ENCODE results near the gene FGD4.
A peak's percentile ranks its signal among the peaks of the same experiment; 100 is the strongest.
"Not testable (repeated sequence)": the region's sequence is repeated elsewhere in the genome, so short reads cannot be mapped to it uniquely, and the experiment has no call there.

The FGD4 gene

GRCh38 chr12:32499048-32499447, 99.7 kb downstream of the FGD4 start:
- no peak for DNase-seq

DNA sequence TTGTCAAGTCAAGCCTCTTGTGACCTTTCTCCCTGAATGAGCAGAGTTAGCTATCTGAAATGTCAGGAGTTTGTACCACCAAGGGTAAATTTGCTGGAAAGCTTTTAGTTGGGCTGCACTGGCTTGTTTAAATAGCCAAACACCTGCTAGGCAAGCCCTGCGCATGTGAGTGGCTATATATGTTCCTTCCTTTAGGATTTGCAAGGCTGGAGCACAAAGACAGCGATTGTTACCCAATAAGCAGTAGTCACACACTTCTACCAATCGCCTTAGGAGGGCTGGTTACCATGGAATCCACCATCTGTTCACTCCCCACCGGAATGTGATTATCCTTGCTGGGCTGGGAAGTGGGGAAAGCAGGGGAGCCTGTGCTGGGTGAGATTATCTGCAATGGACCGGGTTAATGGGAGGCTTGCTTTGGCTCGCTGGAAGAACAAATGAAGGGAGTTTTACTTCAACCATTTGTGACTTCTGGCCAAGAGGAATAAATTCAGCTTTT, 102.5 kb downstream of the FGD4 start:
- DNase-seq = peak; percentile 70

DNA sequence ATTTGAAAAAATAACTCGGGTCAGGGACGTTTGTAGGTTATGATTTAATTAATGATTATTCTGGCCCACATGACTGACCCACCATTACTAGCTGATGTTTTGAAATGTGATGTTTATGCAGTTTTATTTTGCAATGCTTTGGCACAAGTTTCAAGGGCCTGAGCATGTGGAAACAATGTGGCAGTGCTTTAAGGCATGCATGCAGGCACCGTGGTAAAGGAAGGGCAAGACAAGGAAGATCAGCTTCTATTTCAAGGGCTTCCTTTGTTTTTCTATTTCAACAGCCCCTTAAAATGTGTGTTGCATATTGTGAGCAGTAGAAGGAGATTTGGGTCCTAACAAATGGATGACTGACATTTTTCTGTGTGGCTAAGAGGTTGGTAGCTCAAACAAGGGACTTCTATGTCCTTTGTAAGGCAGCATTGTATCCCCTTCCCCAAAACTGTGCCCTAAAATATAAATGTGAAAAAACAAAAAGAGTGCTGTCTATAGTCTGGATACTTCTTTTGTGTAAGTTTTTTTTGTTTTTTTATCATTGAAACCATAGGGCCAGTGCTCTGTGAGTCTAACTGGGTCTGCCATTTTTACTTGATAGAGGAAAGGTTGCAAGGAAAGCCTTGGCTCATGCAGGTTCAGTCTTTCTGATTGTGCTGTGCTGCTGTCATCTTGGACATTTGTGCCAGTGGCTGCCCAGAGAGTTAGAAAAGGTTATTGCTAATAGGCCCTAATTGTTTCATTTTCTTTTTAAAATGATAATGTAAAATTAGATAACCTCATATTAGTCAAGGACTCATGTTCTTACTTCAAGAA, 103.5 kb downstream of the FGD4 start:
- no peak for DNase-seq

DNA sequence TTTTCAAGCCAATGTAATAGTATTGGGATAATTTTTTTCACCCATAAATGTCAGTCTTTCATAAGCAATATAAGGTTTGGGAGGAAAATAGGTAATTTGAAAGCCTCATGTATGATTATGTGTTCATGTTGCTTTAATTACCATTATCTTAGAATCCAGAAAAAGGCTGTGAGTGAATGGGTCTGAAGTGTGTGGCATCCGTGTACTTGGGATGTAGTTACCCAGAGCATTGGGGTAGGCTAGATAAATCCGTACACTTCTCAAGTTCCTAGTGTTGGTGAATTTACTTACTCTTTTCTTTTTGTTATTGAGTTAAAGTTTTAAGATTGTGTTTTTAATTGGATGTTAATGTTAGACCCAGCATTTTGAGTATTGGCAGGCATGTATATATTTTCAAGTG, 104.4 kb downstream of the FGD4 start:
- DNase-seq = no peak

GRCh38 chr12:32504591-32504990, 105.2 kb downstream of the FGD4 start:
- no peak for DNase-seq

DNA sequence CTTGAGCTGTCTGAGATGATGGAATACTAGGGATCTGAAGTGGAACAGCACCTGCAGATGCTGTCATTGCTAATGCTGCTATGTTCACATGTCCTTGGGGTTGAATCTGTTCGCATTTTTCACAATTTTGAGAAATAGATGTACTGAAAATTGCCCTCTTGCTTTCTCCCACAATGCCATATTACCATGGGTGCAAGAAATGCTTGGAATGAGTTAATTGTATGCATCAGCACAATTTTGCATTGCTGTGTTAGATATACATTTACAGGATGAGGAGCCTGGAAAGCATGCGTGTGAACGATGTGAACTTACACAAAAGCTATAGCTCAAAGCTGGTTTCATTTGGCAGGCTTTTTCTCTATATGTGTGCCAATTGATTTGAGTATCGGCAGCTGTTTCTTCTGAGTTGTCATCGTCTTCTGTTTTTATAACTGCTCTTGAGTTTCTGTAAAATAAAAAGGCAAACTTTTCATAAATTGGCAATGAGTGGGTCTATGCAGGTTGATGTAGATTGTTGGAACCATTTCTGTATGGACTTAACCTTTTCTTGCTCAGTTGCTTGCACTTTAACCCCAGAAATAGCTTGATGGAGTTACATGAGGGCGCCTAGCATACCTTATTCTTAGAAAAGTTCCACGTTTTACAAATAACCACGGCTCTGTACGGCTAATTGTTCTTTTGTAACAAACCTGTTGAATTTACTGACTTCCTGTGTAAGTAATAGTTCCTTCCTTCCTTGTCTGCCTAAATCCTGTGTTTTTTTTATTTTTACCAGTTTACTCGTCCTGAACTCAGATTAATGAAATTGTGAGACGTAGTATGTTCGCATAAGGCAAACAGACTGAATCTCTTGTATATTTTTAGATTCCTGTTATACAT, 105.9 kb downstream of the FGD4 start:
- no peak for DNase-seq

DNA sequence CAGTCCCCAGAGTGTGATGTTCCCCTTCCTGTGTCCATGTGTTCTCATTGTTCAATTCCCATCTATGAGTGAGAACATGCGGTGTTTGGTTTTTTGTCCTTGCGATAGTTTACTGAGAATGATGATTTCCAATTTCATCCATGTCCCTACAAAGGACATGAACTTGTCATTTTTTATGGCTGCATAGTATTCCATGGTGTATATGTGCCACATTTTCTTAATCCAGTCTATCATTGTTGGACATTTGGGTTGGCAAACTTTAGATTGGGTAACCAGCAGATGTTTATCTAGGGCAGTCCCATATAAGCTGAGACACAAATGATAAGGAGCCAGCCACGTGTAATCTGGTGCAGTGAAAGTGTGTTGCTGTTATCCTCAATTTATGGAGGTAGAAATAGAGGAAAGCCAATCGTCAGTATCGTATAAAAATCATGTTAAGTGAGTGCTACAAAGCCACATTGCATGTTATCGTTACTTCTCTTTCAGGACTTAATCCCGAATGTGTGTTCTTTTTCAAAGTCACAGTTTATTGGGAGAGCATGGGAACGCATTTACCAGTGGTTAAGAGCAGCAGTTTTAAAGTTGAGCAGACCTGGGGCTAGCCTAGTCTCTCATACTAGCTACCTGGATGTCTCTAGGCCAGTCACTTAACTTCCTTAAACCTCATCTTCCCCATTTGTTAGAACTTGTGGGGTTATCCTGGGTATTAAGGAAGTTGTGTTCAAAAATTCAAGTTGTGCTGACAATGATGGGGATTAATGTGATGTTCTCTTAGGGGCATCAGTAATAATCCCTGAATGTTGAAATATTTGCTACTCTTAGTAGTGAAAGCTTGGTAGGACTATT, 108.0 kb downstream of the FGD4 start:
- not testable (repeated sequence) for DNase-seq

DNA sequence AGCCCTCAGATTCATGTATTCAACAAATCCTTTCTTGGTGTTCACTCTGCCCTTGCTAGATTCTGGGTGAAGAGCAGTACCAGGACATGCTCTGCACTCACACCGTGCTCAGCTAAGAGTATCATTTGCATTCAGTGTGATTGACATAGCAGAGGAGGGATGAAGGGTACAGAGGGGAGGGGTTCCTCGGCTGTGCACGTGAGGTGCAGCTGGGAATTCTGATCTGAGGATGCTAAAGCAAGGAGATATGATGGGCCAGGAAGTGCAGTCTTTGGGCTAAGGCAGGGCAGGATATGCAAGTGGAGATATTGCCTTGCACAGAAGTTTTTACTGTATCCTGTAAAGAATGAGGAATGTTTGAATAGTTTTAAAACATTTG, 108.6 kb downstream of the FGD4 start:
- DNase-seq = no peak

DNA sequence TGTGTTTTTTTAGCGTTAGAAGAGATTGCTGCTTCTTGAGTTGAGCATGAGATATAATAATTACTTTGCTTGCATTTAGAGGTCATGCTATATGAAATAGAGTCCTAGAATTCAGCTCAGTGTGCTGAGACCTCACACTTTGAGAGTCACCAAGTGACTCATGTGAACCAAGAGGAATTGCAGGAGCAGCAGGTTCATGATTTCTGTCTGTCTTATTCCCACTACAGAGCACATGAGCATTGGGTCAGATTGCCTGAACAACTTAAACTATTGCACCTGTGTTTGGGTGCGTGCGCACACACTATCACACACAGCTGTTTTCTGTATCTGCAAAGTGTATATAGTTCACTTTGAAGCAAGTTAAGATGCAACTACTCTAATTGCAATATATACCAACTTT, 109.3 kb downstream of the FGD4 start:
- DNase-seq = no peak

DNA sequence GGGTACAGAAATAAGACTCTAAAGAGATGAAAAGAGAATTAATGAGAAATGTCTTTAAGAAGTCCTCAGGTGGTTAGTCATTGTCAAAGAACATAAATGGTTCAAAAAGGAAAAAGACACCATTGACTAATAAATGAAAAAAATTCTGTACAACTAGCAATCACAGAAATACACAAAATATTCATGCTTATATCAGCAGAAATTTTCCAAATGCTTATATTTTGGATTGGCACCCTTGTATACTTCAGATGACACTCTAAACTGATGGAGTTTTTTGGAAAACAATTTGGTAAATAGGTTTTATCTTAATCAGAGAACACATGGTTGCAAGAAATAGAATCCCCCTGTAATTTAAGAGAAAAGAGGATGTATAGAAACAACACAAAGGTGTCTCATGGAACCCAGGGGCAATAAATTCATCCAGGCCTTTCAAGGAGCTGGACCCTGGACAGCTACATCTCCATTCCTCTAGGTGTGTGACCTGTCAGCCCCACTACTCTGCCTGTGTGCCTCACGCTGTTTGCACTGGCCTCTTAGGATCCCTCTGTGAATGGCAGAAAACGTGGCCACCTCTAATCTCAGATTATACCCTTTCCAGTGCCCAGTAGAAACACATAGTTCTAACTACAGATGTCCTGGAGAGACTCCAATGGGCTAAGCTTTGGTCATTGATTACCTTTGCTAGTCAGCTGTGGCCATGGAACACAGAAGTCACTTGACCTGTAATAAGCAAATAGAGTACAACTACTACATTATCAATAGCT, 110.2 kb downstream of the FGD4 start:
- no peak for DNase-seq

DNA sequence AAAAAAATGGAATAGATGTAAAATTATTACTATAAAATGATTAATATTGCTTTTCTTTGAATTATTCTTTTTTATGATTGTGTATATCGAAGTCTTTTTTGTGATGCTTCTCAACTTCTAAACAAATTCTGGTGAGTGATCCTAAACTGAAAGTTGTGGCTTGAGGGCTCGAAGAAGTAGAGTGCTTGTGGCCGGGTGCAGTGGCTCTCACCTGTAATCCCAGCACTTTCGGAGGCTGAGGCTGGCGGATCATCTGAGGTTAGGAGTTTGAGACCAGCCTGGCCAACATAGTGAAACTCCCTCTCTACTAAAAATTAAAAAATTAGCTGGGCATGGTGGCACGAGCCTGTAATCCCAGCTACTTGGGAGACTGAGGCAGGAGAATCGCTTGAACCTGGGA, 112.6 kb downstream of the FGD4 start:
- not testable (repeated sequence) for DNase-seq

- DNase-seq = no peak
These were observed 113.0 kb downstream of the FGD4 start for GRCh38 chr12:32512379-32512778.

DNA sequence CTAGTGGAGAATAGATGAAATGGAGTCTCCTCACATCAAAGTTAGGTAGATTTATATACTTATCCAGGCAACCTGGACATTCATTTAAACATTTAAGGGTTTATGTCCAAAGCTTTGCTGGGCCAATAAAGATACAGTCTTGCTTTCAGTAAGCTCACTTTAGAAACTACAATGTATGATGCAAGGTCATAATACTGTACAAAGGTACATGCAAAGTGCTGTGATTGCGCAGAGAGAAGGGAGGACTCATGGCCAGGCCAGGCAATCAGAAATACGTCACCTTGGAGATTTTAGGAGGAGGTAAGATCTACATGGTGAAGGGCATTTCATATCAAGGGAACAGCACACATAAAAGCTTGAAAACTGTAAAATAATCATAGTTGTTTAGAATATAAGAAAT, 113.6 kb downstream of the FGD4 start:
- no peak for DNase-seq

GRCh38 chr12:32515137-32515873, 115.9 kb downstream of the FGD4 start:
- DNase-seq = no peak

DNA sequence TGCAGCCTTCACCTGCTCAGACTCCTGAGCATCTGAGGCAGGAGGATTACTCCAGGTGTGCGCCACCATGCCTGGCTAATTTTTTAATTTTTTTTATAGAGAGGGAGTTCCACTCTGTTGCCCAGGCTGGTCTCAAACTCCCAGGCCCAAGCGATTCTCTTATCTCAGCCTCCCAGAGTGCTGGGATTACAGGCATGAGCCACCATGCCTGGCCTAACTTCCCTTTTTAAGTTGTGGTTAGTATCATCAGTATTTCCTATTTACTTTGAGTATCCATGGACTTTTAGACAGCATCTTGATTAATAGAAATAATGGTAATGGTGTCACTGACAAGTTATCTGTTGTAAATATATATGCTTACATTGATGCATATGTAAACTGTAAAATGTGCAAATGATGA, 116.9 kb downstream of the FGD4 start:
- DNase-seq = no peak

- no peak for DNase-seq
These were observed 118.6 kb downstream of the FGD4 start for GRCh38 chr12:32517966-32518365.

DNA sequence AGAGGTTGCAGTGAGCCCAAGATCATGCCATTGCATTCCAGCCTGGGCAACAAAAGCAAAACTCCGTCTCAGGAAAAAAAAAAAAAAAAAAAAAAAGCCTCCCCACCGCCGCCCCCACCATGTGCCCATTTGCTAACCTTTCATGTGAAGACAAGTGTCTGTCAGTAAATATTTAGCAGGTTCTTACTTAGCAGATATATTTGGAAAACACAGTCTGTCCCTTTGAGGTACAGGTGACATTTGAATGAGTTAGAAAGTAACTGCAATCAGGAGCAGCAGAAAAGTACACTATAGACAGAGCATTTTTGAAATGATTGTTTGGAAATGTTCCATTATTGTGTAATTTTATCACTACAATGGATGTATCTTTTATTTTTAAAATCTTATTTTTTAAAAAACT, 119.7 kb downstream of the FGD4 start:
- no peak for DNase-seq

- no peak for DNase-seq
These were observed 123.2 kb downstream of the FGD4 start for GRCh38 chr12:32522331-32523221.

DNA sequence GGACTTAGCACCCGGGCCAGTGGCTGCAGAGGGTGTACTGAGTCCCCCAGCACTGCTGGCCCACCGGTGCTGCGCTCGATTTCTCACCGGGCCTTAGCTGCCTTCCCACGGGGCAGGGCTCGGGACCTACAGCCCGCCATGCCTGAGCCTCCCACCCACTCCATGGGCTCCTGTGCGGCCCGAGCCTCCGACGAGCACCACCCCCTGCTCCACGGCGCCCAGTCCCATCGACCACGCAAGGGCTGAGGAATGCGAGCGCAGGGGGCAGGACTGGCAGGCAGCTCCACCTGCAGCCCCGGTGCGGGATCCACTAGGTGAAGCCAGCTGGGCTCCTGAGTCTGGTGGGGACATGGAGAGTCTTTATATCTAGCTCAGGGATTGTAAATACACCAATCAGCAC, 126.4 kb downstream of the FGD4 start:
- DNase-seq = not testable (repeated sequence)

GRCh38 chr12:32526343-32526742, 127.0 kb downstream of the FGD4 start:
- DNase-seq = not testable (repeated sequence)

All from NCI-H1092 (cell line).